NCI-H774 (cell line): ENCODE results near the gene RSPH3.
A peak's percentile ranks its signal among the peaks of the same experiment; 100 is the strongest.
"Not testable (repeated sequence)": the region's sequence is repeated elsewhere in the genome, so short reads cannot be mapped to it uniquely, and the experiment has no call there.

Experiments used
- DNase-seq: peaks from one replicate; lab custom pipeline; 2025; lab: John Stamatoyannopoulos, UW

Gene RSPH3

GRCh38 chr6:159023893-159024292, 23.9 kb upstream of the RSPH3 start:
- no peak for DNase-seq

DNA sequence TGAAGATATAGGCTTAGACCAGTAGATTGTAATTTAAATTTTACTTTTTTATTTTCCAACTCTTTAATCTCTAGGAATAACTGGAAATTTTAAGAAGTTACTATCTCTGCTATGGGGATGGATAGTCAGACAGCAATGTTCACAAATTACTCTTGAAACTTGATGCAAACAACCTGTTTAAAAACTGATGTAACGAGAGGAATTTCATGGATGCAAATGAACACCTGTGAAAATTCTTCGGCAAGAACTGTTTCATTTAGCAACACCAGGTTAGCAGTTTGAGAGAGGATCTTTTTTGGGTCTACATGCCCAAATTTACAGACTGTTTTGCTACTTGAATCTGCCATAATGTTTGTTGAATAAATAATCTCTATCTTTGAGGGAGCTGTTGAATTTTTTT, 20.0 kb upstream of the RSPH3 start:
- no peak for DNase-seq

DNA sequence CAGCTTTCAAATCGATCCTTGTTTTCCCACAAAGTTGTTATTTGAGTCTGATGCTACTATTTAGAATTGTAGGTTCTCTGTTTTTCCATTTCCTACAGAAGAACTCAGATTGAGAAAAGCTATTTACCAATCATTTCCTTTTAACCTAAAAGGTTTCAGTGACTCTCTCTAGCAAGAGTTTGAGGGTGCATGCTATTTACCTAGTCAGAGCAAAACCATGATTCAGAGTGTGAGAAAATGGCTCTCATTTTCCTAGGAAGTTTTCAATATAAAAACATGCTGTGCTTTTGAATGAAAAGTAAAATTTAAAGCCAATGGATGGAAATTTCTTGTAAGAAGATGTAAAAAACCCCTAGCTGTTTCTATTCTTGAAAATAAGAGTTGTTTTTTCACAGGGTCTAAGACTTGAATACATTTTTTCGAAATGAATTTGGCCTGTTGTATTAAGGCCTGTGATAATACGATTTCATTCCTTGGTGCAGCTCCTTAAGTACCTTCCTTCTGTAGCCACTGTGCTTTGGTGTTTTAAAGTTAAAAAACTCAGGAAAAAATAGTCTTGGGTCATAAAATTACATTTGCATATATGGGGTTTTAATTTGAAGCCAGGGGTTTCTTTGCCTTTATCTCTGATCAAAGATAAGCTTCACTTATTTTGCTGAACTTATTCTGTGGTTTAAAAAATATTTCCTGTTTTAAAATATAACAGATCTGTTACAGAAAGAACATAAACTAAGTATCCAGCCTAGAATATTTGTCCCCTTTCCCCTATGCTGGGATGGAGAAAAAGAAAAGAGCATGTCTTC, 18.0 kb upstream of the RSPH3 start:
- DNase-seq = no peak

DNA sequence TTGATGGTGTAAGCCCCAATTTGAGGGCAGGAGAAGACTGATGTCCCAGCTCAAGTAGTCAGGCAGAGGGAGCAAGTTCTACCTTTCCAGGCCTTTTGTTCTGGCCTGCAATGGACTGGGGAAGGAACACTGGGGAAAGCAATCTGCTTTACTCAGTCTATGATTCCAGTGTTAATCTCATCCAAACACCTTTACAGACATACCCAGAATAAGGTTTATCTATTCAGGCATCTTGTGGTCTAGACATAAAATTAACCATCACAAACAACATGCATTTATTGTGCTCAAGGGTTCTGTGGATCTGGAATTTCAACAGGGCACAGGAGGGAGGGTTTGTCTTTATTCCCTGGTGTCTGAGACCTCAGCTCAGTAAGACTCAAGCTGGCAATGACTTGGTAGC, 14.4 kb upstream of the RSPH3 start:
- DNase-seq = no peak

DNA sequence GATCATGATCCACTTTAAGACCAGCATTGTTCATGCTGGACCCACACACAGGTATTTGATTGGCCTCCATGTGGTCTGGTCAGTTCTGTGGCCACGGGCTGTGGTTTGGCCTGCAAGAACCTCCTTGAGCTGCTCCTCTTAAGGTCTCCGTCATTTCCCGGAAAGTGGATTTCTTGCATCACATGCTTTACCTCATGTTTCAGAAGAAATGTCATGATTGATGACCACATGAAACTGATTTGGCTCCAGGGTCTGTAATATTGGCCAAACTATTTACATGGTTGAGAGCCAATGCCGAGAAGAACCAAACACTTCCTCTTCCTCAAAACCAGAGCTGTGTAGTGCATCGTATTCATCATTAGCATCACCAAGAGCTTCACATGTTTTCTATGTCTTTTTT, 13.2 kb upstream of the RSPH3 start:
- DNase-seq = no peak

- no peak for DNase-seq
Observed at GRCh38 chr6:159012201-159012600, 12.2 kb upstream of the RSPH3 start.

DNA sequence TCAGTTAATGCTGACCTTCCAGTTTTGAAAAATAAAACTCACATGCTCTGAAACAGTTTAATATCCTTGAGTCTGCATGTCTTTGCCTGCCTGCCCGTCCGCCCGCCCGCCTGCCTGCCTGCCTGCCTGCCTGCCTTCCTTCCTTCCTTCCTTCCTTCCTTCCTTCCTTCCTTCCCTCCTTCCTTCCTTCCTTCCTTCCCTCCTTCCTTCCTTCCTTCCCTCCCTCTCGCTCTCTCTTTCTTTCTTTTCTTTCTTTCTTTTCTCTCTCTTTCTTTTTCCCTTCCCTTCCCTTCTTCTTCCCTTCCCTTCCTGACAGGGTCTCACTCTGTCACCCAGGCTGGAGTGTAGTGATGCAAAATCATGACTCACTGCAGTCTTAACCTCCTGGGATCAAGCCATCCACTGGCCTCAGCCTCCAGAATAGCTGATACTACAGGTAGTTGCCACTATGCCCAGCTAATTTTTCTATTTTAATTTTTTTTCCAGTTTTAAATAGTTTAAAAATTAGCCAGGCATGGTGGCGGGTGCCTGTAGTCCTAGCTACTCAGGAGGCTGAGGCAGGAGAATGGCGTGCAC, 10.1 kb upstream of the RSPH3 start:
- DNase-seq = not testable (repeated sequence)

DNA sequence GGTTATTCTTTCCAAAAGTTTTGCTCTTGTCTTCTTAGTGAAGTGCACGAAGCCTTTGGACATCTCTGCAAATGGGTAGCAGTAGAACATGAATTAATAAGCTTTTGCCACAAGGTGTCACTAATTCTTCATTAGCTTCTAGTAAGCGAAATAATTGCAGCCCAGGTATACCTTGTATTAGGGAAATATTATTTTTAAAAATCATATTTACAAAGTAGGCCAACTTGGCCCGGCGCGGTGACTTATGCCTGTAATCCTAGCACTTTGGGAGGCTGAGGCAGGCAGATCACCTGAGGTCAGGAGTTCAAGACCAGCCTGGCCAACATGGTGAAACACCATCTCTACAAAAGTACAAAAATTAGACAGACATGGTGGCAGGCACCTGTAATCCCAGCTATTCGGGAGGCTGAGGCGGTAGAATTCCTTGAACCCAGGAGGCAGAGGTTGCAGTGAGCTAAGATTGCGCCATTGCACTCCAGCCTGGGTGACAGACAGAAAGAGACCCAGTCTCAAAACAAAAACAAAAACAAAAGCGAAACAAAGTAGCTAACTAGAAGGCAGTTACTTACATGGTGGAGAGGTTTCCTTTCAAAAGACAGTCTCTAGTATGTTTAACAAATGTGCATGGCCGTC, 8.8 kb upstream of the RSPH3 start:
- peak; percentile 21 for DNase-seq

- DNase-seq = no peak
Observed at GRCh38 chr6:159007510-159007909, 7.5 kb upstream of the RSPH3 start.

DNA sequence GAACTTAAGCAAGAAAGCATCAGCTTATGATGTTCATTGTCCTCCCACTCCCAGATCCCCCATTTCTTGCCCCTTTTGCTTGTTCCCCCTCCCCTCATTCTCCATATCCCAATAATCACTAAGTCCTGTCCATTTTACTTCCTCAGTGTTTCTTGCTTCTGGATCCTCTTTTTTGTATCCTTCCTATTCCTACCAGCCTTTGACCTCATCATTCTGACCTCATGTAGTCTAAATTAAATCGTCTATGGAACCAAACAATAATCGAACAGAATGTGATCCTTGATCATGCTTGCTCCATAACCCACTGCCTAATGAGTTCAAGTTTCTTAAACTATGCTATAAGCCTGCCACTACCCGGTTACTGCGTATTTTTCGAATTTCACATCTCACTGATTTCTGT, 5.4 kb upstream of the RSPH3 start:
- DNase-seq = no peak

DNA sequence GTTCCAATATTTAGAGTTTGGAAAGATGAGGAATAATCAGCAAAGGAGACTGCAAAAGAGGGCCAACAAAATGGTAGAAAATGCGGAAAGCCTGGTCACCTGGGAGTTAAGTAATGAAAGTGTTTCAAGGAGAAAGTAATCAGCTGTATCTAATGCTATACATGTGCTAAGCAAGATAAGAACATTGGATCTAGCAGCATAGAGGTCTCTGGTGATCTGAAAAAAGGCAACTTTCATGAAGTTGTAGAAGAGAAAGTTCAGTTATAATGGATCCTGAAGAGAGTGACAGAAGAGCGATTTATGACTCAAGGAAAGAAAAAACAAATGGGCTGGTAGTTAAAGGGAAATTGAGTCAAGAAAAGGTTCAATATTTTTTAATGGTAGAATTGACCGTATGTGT, 4.6 kb upstream of the RSPH3 start:
- no peak for DNase-seq

GRCh38 chr6:159002432-159003155, 2.6 kb upstream of the RSPH3 start:
- no peak for DNase-seq

DNA sequence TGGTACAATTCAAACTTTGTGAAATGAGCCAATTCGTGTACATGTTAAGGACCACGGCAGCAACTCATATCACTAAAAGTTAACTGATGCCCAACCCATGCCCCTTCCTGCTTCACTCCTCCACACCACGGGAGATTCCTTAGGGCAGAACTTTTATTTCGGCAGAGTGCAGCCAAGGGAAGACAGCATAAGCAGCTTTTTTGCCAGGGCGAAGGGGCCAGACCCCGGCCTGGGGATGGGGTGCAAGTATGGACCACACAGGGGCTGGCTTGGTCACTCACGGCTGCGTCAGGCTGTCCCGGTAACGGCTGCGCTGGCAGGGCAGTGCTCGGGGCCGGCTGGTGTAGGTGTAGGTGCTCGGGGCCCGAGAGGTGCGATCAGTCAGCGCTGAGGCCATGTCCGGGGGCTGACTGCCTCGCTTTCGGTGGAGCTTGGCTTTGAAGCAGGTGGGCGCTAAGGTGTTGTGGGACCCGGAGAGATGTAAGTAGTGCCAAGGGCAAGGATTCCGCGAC, 792 bp downstream of the RSPH3 start:
- no peak for DNase-seq

DNA sequence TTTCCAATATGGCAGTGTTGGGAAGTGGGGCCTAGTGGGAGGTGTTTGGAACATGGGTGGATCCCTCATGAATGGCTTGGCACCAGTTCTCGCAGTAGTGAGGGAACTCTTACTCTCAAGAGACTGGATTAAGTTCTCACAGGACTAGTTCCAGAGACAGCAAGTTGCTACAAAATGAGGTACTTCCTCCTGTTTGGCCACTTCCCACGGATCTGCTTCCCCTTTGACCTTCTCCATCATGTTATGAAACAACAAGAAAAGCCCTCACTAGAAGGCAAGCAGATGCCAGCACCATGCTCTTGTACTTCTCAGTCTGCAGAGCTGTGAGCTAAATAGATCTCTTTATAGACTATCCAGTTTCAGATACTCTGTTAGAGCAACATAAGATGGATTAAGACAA, 3.1 kb downstream of the RSPH3 start:
- no peak for DNase-seq

DNA sequence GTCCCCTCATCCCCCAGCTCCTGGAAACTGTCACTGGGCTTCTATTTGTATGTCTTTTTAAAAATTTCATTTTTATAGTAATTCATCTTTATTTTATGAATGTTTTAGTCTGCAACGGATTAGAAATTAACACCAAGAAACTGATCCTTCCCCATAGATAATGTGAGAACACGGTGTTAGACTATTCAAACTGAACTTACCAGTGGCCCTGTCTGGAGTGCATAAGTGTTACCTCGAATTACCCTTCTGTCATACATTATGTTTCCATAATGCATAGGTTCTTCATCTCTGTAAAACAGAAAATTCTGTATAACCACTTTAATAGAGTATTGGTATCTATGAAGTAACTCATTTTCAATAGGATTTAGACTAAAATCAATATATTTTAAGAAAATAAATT, 6.4 kb downstream of the RSPH3 start:
- DNase-seq = no peak

GRCh38 chr6:158991017-158991723, 8.8 kb downstream of the RSPH3 start:
- no peak for DNase-seq

GRCh38 chr6:158989711-158990110, 10.3 kb downstream of the RSPH3 start:
- DNase-seq = not testable (repeated sequence)

DNA sequence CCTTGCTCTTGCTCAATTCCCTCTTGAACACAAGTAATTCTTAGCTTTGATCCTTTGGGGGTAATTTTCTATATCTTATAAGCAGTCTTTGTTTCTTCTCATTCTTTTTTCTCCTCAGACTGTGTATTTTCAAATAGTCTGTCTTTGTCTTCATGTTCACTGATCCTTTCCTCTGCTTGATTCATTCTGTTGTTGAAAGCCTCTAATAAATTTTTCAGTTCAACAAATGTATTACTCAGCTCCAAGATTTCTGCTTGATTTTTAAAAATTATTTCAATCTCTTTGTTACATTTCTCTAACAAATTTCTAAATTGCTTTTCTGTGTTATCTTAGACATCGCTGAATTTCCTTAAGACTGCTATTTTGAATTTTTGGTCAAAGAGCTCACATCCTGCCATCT, 11.5 kb downstream of the RSPH3 start:
- DNase-seq = no peak

GRCh38 chr6:158987657-158988056, 12.3 kb downstream of the RSPH3 start:
- no peak for DNase-seq

- no peak for DNase-seq
Observed at GRCh38 chr6:158978757-158979156, 21.2 kb downstream of the RSPH3 start.

GRCh38 chr6:158977382-158977781, 22.6 kb downstream of the RSPH3 start:
- no peak for DNase-seq
